ENCODE results near the gene HSDL1.

The HSDL1 gene

DNA sequence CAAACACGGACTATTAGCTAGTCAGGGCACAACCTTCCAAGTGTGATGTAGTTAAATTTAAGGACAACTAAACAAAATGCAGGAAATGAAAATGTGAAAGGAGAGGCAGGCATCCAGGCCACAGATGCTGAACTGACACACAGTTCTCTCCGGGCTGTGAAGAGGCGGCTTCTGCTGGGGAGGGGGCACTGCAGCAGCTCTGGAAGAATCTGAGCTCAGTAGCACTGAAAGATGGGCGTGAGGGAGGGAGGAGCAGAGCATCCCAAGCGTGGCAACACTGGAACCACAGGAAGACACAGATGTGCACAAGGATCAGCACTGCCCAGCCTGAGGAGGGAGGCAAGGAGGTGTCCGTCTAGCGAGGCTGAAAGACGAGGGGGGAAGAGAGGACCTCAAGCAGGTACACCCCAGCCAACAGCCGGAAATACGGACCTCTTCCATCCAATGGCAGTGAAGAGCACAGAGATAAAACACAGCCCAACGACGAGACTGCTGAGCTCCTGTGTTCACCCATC lies 39.6 kb downstream of the HSDL1 start:
- DNase-seq, result no peak

DNA sequence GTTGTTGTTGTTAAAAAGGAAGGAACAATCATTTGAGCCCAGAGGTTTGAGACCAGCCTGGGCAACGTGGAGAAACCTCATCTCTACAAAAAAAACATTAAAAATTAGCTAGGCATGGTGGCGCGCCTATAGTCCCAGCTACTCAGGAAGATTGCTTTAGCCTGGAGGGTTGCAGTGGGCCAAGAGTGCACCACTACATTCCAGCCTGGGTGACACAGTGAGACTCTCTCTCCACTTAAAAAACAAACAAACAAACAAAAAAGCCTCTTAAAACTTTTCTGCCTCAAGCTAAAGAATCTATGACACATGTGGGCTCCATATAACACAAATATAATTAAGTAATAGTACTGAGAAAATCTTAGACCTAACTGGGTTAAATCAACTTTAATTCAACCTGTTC lies 40.7 kb downstream of the HSDL1 start:
- DNase-seq, result no peak

DNA sequence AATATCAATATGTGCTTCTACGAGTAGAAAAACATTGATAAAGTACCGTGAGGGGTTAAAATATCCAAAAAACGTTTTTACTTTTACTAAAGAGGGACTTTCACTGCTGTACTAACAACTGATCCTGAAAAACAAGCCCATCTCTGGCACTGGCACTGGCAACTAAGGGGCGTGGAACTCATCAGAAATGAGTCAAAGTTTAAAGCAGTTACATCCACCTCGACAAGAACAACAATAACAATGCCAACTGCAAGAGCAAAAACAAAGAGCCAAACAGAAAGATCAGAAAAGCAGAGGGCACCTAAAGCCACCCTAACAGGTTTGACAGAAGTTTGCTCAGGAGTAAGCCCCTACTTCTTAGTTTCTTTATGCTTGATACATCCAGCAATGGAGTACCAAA lies 41.3 kb downstream of the HSDL1 start:
- no peak for DNase-seq

DNA sequence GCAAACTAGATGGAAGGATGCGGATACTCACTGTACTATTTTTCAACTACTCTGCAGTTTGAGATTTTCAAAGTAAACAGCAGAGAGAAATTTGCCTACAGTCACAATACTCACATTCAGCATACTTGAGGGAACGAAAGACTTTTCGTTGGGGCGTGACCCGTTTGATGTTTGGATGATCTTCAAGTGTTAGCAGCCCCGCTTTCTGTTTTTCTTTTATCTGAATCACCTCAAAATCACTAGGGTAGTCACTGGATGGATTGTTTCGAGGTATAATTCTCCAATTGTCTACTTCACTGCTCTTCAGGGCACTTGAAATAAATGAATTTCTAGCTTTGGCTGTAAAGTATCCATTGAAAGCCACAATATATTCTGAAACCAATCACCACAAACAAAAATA lies 46.0 kb downstream of the HSDL1 start:
- no peak for DNase-seq

DNA sequence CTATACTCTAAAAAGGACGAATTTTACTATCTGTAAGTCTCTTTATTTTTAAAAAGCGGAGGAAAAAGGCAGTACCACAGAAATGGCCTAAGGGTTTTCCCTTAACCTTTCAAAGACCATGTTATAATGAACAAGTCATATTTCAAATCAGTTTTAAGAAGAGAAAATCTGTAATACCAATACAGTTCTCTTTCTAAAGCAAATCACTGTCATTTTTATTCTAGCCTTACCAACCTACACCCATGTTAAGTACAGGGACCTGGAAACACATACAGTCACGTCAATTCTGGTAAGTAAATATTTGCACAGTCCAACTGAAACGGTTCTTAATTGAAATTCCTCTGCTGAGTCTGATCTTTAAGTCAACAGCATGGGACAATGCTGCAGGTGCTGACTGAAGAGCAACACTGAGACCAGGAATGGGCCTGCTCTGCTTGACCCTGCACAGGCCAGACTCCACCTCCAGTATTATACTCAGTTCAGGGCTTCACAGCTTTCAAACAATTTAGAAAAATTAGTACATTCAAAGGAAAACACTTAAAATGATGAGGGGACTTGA lies 48.5 kb downstream of the HSDL1 start:
- no peak for DNase-seq

DNA sequence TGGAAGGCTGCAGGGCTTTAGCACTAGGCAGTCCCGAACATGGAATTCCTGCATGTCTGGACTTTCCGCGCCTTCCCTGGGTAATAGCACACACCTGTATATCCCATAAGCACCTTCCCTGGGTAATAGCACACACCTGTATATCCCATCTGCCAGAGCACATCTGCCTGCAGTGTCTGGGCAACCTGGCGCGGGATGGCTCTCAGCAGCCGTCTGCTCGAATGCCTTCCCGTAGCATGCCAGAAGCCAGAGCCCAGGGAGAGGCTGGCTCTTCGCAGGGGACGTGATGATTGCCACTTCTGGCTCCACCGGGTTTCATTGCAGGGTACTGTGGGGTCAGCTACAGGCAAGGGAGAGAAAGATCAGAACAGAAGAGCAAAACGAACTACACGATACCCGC lies 49.5 kb downstream of the HSDL1 start:
- no peak for DNase-seq

DNA sequence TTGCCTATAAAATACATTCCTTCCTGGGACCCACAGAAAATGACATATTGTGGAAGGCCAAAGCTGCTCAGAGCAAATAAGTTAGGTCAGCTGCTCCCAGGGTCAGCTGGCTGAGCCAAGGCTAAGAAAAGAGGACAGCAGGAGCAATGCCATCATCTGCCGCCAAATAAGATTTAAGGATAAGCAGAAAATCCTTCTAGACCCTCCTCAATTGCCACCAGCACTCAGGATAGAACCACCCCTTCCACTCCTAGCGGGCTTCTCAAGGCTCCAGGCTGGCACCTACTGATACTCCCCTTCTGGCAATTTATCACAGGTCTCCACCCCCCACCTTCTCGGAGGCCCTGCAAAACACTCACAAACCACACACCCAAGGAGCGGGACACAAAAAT lies 51.1 kb downstream of the HSDL1 start:
- DNase-seq, result no peak

DNA sequence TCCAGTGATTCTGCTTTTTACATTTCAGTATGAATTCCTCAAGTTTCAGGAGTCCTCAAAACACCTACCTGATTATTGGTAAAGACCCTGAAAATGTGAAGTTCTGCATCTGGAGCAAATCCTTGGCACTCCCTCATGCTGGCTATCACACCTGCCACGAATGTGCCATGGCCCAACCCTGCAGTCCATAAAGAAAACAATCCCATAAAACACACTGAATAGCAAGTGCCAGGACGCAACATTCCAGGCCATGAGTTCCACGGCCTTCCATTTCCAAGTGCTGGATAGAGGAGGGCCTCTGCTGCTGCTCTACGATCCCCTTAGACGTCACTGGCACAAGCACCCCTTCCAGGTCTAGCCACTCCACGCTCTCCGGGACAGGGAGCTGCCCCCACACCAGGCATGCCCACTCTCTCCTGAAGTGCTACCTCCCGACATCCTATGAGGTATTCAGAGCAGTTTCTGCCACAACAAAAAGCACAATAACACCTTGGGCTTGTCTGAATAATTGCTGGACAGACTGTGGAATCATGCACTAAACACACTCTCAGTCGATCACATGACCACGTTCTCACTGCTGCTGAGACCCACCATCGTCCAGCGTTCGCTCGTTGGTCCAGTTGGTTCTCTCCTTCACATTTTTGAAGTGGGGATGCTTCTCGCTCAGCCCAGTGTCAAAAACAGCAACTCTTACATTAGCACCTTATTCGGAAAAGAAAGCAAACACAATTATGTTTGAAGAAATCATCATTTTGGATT lies 51.7 kb downstream of the HSDL1 start:
- DNase-seq, result no peak

DNA sequence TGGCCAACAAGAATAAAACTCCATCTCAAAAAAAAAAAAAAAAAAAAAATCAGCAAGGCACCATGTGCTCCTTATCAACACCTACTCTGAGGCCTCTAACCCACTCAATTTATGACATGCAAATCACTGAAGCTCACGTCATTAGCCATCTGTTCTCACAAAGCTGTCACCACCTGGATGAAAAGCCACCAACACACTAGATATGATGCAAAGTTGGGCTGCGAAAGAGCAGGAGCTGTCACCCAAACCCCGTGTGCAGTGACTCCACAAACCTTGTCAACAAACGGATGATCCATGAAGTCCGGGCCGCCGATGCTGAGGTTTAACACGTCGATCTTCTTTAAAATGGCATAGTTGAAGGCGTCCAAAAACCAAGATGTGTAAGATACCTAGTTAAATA lies 53.5 kb downstream of the HSDL1 start:
- peak; percentile 56 for DNase-seq

DNA sequence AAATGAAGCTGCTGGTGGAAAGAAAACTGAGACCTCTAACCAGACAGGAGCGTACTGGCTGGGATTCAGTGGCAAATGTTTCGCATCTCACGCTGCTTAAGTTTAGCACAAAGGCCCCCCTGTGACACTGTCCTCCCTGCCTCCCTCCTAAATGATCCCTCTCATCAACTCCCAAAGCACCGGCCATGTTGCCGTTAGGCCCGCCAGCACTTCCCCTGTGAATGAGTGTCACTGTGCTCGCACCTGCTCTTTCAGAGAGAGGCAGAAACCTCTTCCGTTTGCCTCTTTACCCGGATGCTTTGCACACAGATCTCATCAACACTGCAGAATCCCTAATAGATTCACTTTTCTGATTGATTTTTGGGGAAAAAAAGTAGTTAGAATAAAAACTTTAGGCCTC lies 54.8 kb downstream of the HSDL1 start:
- DNase-seq, result no peak

DNA sequence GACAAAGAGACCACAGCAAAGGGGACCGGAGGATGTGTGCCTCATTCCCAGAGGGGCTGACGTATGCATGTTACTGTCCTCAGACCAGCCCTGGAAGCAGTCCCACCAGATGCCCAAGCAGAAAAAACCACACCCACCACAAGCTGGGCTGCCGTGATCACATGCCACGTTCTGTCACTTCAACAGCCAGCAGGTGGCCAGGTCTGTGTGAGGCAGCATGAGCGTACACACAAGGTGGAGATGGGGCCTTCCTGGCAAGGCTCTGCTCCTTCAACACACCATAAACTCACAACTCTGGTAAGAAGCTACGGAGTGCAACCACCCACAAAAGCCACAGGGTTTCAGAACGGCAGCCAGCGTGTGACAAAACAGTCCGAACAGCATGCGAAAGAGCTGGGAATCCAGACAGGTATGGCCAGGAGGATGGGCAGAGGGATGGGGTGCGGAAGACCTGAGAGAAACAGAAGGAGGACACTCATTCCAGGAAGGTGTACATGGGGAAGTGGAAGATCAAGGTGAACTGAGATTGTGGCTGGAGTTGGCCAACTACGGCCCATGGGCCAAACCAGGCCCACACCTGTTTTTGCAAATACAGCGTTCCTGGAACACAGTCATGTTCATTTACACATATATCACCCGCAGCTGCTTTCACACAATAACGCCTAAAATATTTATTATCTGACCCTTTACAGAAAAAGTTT lies 56.1 kb downstream of the HSDL1 start:
- peak; percentile 70 for DNase-seq

DNA sequence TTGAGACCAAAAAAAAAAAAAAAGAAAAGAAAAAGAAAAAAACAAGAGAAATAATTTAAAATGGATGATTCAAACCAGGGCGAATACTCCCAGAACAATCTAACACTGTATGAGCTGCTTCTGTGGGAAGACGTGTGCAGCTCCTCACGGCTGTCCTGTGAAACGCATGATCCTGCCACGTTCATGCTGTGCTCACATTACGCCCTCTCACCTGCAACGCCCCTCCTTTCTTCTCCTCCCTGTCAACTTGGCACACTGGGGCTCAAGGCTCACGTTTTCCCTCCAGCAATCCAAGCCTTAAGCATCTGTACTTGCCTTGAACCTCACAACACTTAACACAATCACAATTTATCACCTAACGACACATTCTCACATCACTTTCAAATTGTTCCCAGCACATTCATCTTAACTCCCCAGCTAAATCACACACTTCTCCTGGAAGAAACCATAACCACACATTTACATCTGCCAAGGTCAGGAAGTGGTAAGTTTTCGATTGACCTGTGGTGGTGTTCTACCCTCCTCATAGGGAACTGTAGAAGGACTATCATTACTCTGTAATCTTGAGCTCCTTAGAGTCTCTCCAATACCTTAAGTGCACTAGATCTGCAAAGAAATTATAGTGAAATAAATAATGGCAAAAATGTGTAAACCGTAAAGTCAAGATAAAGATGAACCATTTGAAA lies 57.4 kb downstream of the HSDL1 start:
- no peak for DNase-seq

DNA sequence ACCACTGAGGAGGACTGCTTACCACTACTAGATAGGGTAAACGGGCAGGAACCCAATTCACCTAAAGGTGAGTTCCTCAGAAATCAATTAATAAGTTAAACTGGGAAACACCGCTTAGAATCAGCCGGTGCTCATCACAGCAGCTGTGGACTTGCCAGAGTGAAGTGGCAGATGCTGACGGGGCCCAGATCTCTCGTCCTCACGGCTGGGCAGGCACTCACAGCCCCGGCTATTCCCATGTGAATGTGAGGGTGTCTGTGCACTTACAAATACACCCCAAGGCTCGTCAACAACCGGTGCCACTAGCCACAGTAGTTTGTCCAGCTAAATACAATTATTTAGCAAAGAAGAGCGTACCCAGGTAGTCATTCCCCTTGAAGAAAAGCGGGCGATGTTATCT lies 58.0 kb downstream of the HSDL1 start:
- DNase-seq, result no peak

DNA sequence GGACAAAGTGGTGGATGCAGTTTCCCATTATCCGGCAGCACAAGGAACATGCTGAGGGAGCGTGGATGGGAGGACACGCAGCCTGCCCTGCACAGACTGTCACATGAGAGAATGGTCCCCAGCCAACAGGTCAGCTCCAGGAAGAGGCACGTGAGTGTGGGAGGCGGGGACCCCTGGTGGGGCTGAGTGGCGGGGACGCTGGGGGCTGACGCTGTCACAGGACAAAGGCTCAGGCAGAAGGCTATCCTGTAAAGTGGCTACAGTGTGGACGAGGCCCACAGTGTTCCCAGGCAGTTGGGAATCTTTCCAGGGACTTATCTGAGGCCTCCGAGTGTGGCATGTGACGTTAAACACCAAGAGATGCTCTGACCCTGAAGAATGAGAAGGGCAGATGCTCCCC lies 58.6 kb downstream of the HSDL1 start:
- no peak for DNase-seq

DNA sequence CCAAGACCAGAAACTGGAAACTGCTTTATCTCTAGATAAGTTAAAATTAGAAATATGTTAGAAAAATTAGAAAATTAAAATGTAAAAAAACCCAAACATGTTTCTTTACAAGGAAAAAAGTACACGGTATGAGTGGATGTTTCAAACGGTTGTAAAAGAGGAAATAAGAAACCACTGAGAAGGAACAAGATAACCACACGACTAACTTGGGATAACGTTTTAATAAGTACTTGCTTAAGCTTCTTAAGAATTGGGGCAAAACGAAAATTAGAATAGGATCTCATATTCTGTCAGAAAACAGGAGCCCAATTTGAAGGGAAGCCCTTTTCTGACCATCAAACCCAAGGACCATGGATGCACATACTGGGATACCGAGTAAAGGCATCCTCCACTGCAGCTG lies 59.2 kb downstream of the HSDL1 start:
- no peak for DNase-seq

DNA sequence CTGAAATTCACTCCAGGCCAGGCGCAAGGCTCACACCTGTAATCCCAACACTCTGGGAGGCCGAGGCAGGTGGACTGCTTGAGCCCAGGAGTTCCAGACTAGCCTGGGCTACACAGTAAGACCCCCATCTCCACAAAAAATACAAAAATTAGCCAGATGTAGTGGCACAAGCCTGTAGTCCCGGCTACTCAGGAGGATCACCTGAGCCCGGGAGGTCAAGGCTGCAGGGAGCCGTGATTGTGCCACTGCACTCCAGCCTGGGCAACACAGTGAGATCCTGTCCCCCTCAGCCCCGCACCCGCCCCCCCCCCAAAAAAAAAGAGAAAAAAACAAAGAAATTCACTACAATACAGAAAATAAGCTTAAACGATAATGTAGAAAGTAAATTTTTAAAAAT lies 59.7 kb downstream of the HSDL1 start:
- no peak for DNase-seq

DNA sequence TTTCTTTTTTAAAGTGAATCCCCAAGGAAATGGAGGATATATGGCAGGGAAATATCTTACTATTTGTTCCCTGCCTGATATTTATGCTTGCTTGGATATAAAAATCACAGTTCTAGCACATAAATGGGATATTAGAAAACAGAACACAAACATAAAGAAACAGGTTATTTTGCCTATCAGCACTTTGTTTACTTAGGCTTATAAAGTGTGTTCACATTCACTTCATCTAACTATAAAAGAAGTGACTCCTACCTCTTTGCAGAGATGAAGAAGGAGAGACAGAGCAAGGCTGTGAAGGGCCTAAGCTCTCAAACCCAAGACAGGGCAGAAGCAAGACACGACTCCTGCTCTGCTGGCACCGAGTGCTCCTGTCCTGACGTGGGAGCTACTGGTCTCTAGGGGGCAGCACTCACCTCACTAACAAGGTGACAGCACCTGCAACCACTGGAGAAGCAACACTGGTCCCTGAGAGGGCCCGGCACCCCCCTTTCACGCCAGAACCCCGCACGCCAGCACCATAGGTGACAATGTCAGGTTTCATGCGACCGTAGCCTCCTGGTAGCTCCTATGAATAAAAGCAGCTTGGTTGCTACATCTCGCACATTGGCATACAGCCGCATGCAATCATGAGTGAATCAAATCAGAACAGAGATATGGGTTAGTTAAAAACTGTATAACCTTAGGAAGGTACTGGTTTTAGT lies 60.3 kb downstream of the HSDL1 start:
- DNase-seq, result peak; percentile 48

DNA sequence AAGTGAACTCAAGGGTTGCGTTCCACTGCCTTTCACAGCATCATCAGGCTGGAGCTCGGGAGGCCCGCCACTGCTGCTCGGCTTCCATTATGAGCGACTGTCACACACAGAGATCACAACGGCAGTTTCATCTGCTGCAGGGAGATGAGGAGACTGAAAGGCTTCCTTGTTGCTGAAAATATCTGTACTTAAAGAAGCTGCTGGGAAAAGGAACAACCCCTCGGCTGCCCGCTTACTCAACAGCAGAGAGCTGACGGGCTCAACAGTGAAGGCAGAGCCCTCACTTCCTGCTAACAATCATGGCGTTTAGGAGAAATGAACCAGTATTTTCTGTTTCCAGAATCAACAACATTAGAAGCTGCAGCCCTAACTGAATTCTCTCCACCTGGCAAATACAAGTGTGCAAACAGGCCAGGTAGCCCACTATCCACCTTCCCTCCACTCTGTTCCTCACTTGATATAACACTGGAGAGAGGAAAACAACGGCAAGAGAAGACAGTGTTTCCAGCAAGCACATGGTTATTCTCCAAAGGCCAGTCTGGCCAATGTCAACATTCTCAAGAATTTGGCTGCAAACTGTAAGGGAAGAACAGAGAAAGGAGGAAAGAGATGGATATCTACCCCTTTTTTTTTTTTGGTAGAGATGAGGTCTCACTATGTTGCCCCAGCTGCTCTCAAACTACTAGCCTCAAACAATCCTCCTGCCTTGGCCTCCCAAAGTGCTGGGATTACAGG lies 62.0 kb downstream of the HSDL1 start:
- no peak for DNase-seq

DNA sequence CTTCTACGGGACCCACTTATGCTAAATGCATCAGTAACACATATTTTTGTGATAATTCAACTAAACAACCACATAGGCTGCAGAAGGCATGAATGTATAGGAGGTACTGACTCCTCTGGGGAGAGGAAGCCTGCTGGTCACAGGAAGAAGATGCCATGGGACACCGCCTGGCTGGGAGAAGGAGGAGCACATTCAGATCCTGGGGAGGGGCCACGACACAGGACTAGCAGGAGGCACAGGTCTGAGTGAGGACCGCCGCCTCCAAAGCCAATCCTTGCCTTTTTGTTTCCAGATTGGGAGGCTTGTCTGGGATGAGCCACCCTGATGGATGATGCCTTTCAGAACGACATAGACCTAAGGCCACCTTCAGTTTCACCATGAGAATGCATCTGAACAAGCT lies 62.9 kb downstream of the HSDL1 start:
- DNase-seq, result no peak

DNA sequence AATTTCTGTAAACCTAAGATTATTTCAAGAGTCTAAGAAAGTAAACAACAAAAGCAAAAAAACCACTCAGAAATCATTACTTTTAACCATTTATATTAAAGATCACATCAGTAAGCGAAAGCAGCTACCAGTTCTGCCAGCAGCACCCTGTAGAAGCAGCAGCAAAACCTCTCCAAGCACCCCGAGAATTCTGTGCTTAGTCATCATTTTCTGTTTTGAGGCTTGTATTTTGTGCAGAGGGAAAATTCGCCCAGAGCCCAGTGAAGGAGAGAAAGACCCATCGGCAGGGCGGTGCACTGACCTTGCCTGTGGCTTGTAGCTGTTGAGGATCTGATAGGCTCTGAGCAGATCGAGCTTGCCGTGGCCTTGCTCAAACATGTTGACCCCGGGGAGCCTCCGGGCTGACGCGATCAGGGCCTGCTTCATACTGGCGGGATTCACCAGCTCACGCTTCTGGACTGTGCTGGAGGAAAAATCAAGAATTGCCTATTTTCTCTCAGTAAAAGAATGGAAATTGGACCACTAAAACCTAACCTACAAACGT lies 63.5 kb downstream of the HSDL1 start:
- DNase-seq, result no peak

DNA sequence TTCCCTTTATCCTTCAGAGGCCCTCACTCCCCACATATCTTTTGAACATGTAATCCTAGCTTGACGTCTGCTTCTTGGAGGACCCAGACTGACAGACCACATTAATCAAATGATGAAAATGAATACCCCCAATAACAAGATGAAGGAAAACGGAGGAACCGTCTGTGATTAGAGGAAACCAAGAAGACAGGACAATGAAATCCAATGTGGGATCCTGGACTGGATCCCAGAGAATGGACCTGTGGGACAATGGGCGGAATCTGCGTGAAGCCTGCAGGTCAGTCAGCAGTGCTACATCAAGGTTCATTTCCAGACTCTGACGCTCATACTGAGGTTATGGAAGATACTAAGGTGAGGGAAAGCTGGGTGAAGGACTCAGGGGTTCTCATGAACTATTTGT lies 64.2 kb downstream of the HSDL1 start:
- DNase-seq, result no peak

DNA sequence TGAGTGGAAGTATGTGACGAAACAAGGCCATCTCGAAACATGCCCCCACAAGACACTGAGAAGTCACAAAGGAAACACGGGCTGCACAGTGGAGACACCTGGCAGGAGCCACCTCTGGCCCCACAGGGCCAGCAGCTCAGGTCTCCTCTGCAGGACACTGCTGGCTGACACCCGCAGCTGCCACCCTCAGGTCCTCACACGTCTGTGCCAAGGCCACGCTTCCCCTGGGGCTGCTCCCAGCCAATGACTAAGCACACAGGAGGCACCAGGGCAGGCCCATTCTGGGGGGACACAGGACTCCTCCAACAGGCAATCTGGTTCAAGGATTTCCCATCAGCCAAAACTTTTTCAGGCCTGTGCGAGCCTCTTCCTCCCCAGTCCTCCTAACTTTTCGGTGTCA lies 64.6 kb downstream of the HSDL1 start:
- DNase-seq, result no peak

Data from NCI-H1694 treated with DMSO at 0.1 percent for 48 hours (cell line).